A673 (cell line): ENCODE measurements around the gene LTBR. TPM values are rescaled to one million over a fixed set of nuclear protein-coding genes. Genes with fewer than 3 reads are reported as not detected.

Experiments
- BruUV-seq: library from RNA; stranded (reverse); fragments of 400-500 nt; replicated peaks from 2 replicates; lab custom pipeline; 2021; lab: Mats Ljungman, UMichigan
- CTCF ChIA-PET: fragments of 300-600 bp; sonication (Branson Sonifier 250); formaldehyde crosslinking; loops from one replicate; lab custom pipeline; 2022; ENCODE audit warnings: antibody characterized with exemption; lab: Charles Lee
- POLR2A ChIA-PET: fragments of 300-600 bp; sonication (Branson Sonifier 250); formaldehyde crosslinking; loops from one replicate; lab custom pipeline; 2022; ENCODE audit warnings: antibody characterized with exemption; ENCODE audit not compliant: low non-redundant PET; lab: Charles Lee
- DNase-seq: peaks from one replicate; pipeline ENCODE4 v3.0.0-alpha.2; 2015; ENCODE audit warnings: low spot score
- H3K27ac ChIP-seq: fragments of 200-600 bp; sonication (generic); 2 replicates; pipeline ENCODE4 v1.5.1; 2016; ENCODE audit warnings: mixed run types, low read depth, mild to moderate bottlenecking, mixed read lengths, antibody characterized with exemption, low read length; ENCODE audit not compliant: poor library complexity, severe bottlenecking
- H3K27me3 ChIP-seq: fragments of 200-600 bp; sonication (generic); replicated peaks from 2 replicates; pipeline ENCODE4 v1.6.1; 2017; ENCODE audit warnings: mixed run types, low read depth, mild to moderate bottlenecking, mixed read lengths, antibody characterized with exemption, low read length; ENCODE audit not compliant: insufficient read depth, poor library complexity
- H3K36me3 ChIP-seq: fragments of 200-600 bp; sonication (generic); 2 replicates; pipeline ENCODE4 v1.6.1; 2016; ENCODE audit warnings: mixed run types, mild to moderate bottlenecking, mixed read lengths, antibody characterized with exemption, low read length; ENCODE audit not compliant: insufficient read depth, poor library complexity, severe bottlenecking
- H3K4me1 ChIP-seq: fragments of 200-600 bp; sonication (generic); 2 replicates; pipeline ENCODE4 v1.6.1; 2017; ENCODE audit warnings: mixed run types, mild to moderate bottlenecking, mixed read lengths, antibody characterized with exemption, low read length; ENCODE audit not compliant: insufficient read depth, poor library complexity, severe bottlenecking
- H3K4me3 ChIP-seq: fragments of 200-600 bp; sonication (generic); 2 replicates; pipeline ENCODE4 v1.5.1; 2016; ENCODE audit warnings: low read depth, mixed run types, mild to moderate bottlenecking, mixed read lengths, low read length; ENCODE audit not compliant: poor library complexity, severe bottlenecking
- H3K9me3 ChIP-seq: fragments of 200-600 bp; sonication (generic); 2 replicates; pipeline ENCODE4 v1.6.1; 2016; ENCODE audit warnings: mixed run types, low read depth, mild to moderate bottlenecking, mixed read lengths, antibody characterized with exemption, low read length; ENCODE audit not compliant: poor library complexity, severe bottlenecking
- EZH2 ChIP-seq: fragments of 200-600 bp; sonication (generic); IDR thresholded peaks from 2 replicates; pipeline ENCODE4 v1.6.1; 2017; ENCODE audit warnings: borderline replicate concordance, low read depth, mild to moderate bottlenecking, mixed read lengths, antibody characterized with exemption, low read length; ENCODE audit not compliant: poor library complexity, severe bottlenecking
- intact Hi-C: fragments of 100-400 bp; cut with micrococcal nuclease; formaldehyde crosslinking; loops from one replicate; pipeline ENCODE4 v1.10.0; 2022; ENCODE audit not compliant: unreplicated experiment
- total RNA-seq: library from RNA; stranded (reverse); gene quantifications from 2 replicates; pipeline ENCODE4 v1.2.3, GENCODE V29; 2021
- TF ChIP-seq, protein P1 (sequence below): fragments of 300-800, 200-600 bp; sonication (generic); conservative IDR thresholded peaks from 2 replicates; pipeline ENCODE4 v1.5.1; 2017; ENCODE audit warnings: low read depth, mild to moderate bottlenecking, antibody characterized with exemption, low read length, moderate library complexity, mixed read lengths

LTBR gene
- total RNA-seq, 1 experiment from 2014 or later = 27.5 TPM

DNA sequence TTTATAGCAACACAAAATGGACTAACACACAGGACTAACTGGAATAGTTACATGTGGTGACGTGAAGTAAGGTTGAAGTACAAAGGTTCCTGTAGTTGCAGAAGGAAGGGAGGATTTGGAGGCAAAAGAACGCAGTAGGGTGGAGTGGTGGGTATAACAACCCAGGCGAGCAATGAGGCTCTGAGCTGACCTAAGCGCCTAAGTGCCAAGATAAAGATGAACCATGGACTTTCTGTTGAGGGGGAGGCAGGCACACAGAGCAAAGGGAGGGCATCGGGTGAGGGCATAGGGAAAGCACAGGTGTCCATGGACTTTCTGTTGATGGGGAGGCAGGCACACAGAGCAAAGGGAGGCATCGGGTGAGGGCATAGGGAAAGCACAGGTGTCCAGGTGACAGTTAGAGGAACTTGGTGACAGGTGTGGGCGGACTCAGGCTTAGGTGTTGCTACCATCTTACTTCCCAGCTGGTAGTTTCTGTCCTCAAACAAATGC, 23.8 kb upstream of the LTBR start:
- no peak for TF ChIP-seq EZH2
- ChIA-PET POLR2A (no interaction called here), CTCF (no interaction called here)
- Histone ChIP-seq H3K27ac (no peak overlapping the region), H3K9me3 (no peaks in the 10 kb centered on the region), H3K4me1 (peaks cover 8% of the 10 kb centered on the region), H3K36me3 (no peaks in the 10 kb centered on the region), H3K27me3 (no peaks in the 10 kb centered on the region), H3K4me3 (no peak overlapping the region)
- no TSS peak for BruUV-seq
- DNase-seq = no peak
- intact Hi-C loops = no loop called here

DNA sequence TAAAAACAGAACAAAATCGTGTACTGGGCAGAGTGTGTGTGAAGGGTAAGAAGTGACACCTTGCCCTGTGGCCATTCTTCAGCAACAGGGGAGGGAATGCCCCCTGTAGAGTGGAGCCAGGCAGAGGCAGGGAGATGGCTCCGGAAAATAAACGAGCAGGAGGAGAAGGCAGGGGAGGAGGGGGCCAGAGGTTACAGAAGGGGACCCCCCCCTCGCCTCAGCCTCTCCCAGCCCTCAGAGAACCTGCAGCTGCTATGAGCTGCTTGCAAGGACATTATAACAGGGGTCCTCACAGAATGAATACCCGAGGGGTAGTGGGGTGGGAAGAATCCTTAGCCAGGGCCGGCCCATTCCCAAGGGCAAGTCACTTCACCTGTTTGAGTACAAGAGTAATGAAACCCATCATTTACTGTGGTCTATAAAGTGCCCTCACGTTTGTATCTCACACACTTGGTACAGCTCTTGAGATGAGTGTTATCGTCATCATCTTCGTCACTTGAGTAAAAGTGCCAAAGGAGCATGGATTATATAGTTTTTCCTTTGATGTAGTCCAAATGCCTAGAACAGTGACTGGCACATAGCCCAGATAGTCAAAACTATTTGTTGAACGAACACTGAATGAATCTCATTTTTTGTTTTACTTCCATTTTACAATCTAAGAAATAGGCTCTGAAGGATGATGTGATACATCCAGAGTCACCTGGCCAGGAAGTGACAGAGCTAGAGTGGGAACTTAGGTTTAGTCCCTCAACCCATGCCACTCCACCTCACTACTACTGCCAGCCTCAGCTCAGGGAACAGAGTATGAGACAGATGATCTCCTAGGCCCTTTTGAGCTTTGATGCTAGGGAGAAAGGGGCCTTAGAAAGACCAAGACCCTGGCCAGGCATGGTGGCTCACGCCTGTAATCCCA, 23.1 kb upstream of the LTBR start:
- Histone ChIP-seq H3K9me3 (no peaks in the 10 kb centered on the region), H3K4me1 (peaks cover 8% of the 10 kb centered on the region), H3K27me3 (no peaks in the 10 kb centered on the region), H3K27ac (no peak overlapping the region), H3K36me3 (no peaks in the 10 kb centered on the region), H3K4me3 (no peak overlapping the region)
- TF ChIP-seq, protein P1, sequence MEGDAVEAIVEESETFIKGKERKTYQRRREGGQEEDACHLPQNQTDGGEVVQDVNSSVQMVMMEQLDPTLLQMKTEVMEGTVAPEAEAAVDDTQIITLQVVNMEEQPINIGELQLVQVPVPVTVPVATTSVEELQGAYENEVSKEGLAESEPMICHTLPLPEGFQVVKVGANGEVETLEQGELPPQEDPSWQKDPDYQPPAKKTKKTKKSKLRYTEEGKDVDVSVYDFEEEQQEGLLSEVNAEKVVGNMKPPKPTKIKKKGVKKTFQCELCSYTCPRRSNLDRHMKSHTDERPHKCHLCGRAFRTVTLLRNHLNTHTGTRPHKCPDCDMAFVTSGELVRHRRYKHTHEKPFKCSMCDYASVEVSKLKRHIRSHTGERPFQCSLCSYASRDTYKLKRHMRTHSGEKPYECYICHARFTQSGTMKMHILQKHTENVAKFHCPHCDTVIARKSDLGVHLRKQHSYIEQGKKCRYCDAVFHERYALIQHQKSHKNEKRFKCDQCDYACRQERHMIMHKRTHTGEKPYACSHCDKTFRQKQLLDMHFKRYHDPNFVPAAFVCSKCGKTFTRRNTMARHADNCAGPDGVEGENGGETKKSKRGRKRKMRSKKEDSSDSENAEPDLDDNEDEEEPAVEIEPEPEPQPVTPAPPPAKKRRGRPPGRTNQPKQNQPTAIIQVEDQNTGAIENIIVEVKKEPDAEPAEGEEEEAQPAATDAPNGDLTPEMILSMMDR = no peak
- TF ChIP-seq EZH2 = no peak
- ChIA-PET CTCF (no interaction called here), POLR2A (no interaction called here)
- intact Hi-C loops = no loop called here
- no peak for DNase-seq
- BruUV-seq = no TSS peak

DNA sequence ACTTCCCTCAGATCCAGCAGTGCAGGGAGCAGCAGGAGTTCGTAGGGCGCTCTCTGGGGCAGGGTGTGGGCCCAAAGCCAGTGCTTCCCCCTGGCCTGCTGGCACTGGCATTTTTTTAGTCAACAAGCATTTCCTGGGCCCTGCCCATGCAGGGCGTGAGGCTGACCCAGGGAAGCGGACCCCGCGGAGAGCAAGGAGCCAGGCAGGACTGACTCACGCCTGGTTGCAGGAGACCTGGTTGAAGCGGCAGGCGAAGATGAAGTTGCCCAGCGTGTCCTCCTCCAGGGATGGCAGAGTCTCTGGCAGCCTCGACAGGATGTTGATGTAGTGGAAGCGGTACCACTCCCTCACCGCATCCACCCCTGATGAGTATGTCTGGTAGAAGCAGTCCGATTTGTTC, 22.1 kb upstream of the LTBR start:
- no peak overlapping the region for H3K4me3 ChIP-seq
- DNase-seq = no peak
- H3K9me3 ChIP-seq = no peaks in the 10 kb centered on the region
- no peaks in the 10 kb centered on the region for H3K36me3 ChIP-seq
- ChIA-PET CTCF (no interaction called here), POLR2A (no interaction called here)
- intact Hi-C loops = no loop called here
- no peak overlapping the region for H3K27ac ChIP-seq
- no TSS peak for BruUV-seq
- H3K4me1 ChIP-seq = peaks cover 8% of the 10 kb centered on the region
- TF ChIP-seq, protein P1 = no peak
- no peak for TF ChIP-seq EZH2
- H3K27me3 ChIP-seq = no peaks in the 10 kb centered on the region
